IMR-90 (cell line): Measurements from ENCODE around the gene ARNT2. TPM values are rescaled to one million over a fixed set of nuclear protein-coding genes. Genes with fewer than 3 reads are reported as not detected.

ENCODE experiments used
- ATAC-seq: fragments of 200-7000 bp; cut with Tn5 transposase; 2 replicates; pipeline ENCODE4 v1.9.1; 2020; ENCODE audit warnings: low read depth, mild to moderate bottlenecking, moderate library complexity
- BruUV-seq: library from RNA; stranded (reverse); fragments of 400-500 nt; replicated peaks from 2 replicates; lab custom pipeline; 2021; lab: Mats Ljungman, UMichigan
- CTCF ChIA-PET: fragments of 300-600 bp; formaldehyde crosslinking; extraction: SDS; loops from one replicate; lab custom pipeline; 2021; ENCODE audit warnings: antibody characterized with exemption; lab: Yijun Ruan, JAX
- POLR2A ChIA-PET: fragments of 300-600 bp; sonication (Branson Sonifier 250); formaldehyde crosslinking; loops from one replicate; lab custom pipeline; 2022; ENCODE audit warnings: antibody characterized with exemption; ENCODE audit not compliant: unreplicated experiment; lab: Charles Lee
- DNase-seq: peaks from one replicate; pipeline ENCODE4 v3.0.0; 2013
- H2AFZ ChIP-seq: replicated peaks from 2 replicates; pipeline ENCODE3; 2013; ENCODE audit warnings: low read length, mild to moderate bottlenecking; ENCODE audit not compliant: poor library complexity
- H2AK5ac ChIP-seq: 2 replicates; pipeline ENCODE4 v1.6.1; 2013; ENCODE audit warnings: low read depth, low read length, inconsistent platforms
- H2AK9ac ChIP-seq: replicated peaks from 2 replicates; pipeline ENCODE3; 2013; ENCODE audit warnings: mild to moderate bottlenecking, low read depth, low read length, moderate library complexity; ENCODE audit not compliant: poor library complexity
- H2BK120ac ChIP-seq: 2 replicates; pipeline ENCODE4 v1.6.1; 2013; ENCODE audit warnings: low read depth, low read length, inconsistent platforms
- H2BK15ac ChIP-seq: 3 replicates; pipeline ENCODE4 v1.6.1; 2013; ENCODE audit warnings: low read depth, low read length, inconsistent platforms
- H2BK20ac ChIP-seq: 2 replicates; pipeline ENCODE4 v1.6.1; 2013; ENCODE audit warnings: low read depth, mild to moderate bottlenecking, inconsistent platforms, low read length, moderate library complexity
- H2BK5ac ChIP-seq: 2 replicates; pipeline ENCODE4 v1.6.1; 2013; ENCODE audit warnings: mild to moderate bottlenecking, low read depth, low read length, inconsistent platforms; ENCODE audit not compliant: poor library complexity, severe bottlenecking
- H3K14ac ChIP-seq: replicated peaks from 2 replicates; pipeline ENCODE4 v1.6.1; 2013; ENCODE audit warnings: low read depth, low read length, inconsistent platforms
- H3K18ac ChIP-seq: 2 replicates; pipeline ENCODE4 v1.6.1; 2013; ENCODE audit warnings: low read depth, low read length, control low read depth
- H3K23ac ChIP-seq: 2 replicates; pipeline ENCODE4 v1.6.1; 2013; ENCODE audit warnings: low read depth, low read length, inconsistent platforms
- H3K27ac ChIP-seq: 2 replicates; pipeline ENCODE4 v1.5.1; 2013; ENCODE audit warnings: mild to moderate bottlenecking, control low read depth, low read length; ENCODE audit not compliant: insufficient read depth
- H3K27me3 ChIP-seq: 2 replicates; pipeline ENCODE4 v1.6.1; 2013; ENCODE audit warnings: low read length; ENCODE audit not compliant: control insufficient read depth, insufficient read depth
- H3K36me3 ChIP-seq: 2 replicates; pipeline ENCODE4 v1.6.1; 2013; ENCODE audit warnings: low read length, mixed read lengths; ENCODE audit not compliant: control insufficient read depth, insufficient read depth
- H3K4ac ChIP-seq: 2 replicates; pipeline ENCODE4 v1.6.1; 2013; ENCODE audit warnings: low read depth, low read length, inconsistent platforms
- H3K4me1 ChIP-seq: 2 replicates; pipeline ENCODE4 v1.6.1; 2013; ENCODE audit warnings: low read length, mixed read lengths; ENCODE audit not compliant: control insufficient read depth, insufficient read depth
- H3K4me2 ChIP-seq: 2 replicates; pipeline ENCODE4 v1.6.1; 2013; ENCODE audit warnings: low read depth, mild to moderate bottlenecking, control low read depth, low read length, moderate library complexity
- H3K4me3 ChIP-seq: 2 replicates; pipeline ENCODE4 v1.5.1; 2013; ENCODE audit warnings: low read depth, mild to moderate bottlenecking, control low read depth, low read length, moderate library complexity; ENCODE audit not compliant: insufficient read depth
- H3K56ac ChIP-seq: 2 replicates; pipeline ENCODE4 v1.6.1; 2013; ENCODE audit warnings: low read length, inconsistent platforms; ENCODE audit not compliant: insufficient read depth; ENCODE audit errors: extremely low read depth
- H3K79me1 ChIP-seq, 2 experiments: 2 replicates each; pipeline ENCODE4 v1.6.1; 2013; ENCODE audit warnings: low read length in 2 of 2, inconsistent platforms in 1 of 2, low read depth in 1 of 2
- H3K9ac ChIP-seq: 2 replicates; pipeline ENCODE4 v1.6.1; 2013; ENCODE audit warnings: low read depth, low read length, control low read depth
- H3K9me1 ChIP-seq: 2 replicates; pipeline ENCODE4 v1.6.1; 2013; ENCODE audit warnings: low read length, inconsistent platforms; ENCODE audit not compliant: insufficient read depth
- H3K9me3 ChIP-seq: 2 replicates; pipeline ENCODE4 v1.6.1; 2013; ENCODE audit warnings: low read length; ENCODE audit not compliant: control insufficient read depth, insufficient read depth
- H4K20me1 ChIP-seq: 2 replicates; pipeline ENCODE4 v1.6.1; 2013; ENCODE audit warnings: low read length, inconsistent platforms; ENCODE audit not compliant: insufficient read depth
- H4K5ac ChIP-seq: 2 replicates; pipeline ENCODE4 v1.6.1; 2013; ENCODE audit warnings: mild to moderate bottlenecking, low read depth, low read length, control low read depth
- H4K8ac ChIP-seq, 2 experiments: 2 replicates each; pipeline ENCODE4 v1.6.1; 2013; ENCODE audit warnings: low read depth in 2 of 2, low read length in 2 of 2, control low read depth in 1 of 2, inconsistent platforms in 1 of 2
- H4K91ac ChIP-seq: 2 replicates; pipeline ENCODE4 v1.6.1; 2013; ENCODE audit warnings: low read depth, low read length, inconsistent platforms; ENCODE audit not compliant: insufficient read depth
- RFX5 ChIP-seq: IDR thresholded peaks from 2 replicates; pipeline ENCODE4 v1.8.0; 2012; ENCODE audit warnings: low read depth, mild to moderate bottlenecking, low read length, moderate library complexity
- WGBS, 2 experiments: methylation state at CpG; one replicate each; pipeline versions ENCODE4 v1.1.5 to v1.1.7; 2013; ENCODE audit warnings: missing lambda C conversion rate in 2 of 2; ENCODE audit not compliant: insufficient read length in 1 of 2; ENCODE audit errors: extremely low coverage in 2 of 2; 5-methylcytosine and 5-hydroxymethylcytosine counted together
- dilution Hi-C: fragments of 300-500 bp; cut with HindIII; formaldehyde crosslinking; loops from one replicate; pipeline ENCODE4 v1.14.3; 2018; ENCODE audit warnings: low sequenced_read_pairs; ENCODE audit not compliant: unreplicated experiment
- in situ Hi-C: fragments of 300-500 bp; cut with MboI; formaldehyde crosslinking; loops from 3 replicates; pipeline ENCODE4 v1.14.3; 2019; ENCODE audit warnings: low sequenced_read_pairs, inconsistent platforms, mixed read lengths
- intact Hi-C: fragments of 100-400 bp; cut with micrococcal nuclease; formaldehyde crosslinking; loops from 2 replicates; pipeline ENCODE4 v1.10.0; 2022
- polyA plus RNA-seq, 3 experiments: library from polyadenylated mRNA; depleted of rRNA; stranded (reverse); fragments of >200 nt; gene quantifications; 2 replicates each; pipeline ENCODE4 v1.2.3, GENCODE V29; 2012; ENCODE audit warnings: low replicate concordance in 1 of 3
- total RNA-seq: library from RNA; depleted of rRNA; stranded (reverse); fragments of >200 nt; gene quantifications from 2 replicates; pipeline ENCODE4 v1.2.3, GENCODE V29; 2012

ARNT2 gene
- total and polyA plus RNA-seq, 2 of the 4 experiments (the other 2 are of a cell fraction), result 18.2 to 19.0 TPM

DNA sequence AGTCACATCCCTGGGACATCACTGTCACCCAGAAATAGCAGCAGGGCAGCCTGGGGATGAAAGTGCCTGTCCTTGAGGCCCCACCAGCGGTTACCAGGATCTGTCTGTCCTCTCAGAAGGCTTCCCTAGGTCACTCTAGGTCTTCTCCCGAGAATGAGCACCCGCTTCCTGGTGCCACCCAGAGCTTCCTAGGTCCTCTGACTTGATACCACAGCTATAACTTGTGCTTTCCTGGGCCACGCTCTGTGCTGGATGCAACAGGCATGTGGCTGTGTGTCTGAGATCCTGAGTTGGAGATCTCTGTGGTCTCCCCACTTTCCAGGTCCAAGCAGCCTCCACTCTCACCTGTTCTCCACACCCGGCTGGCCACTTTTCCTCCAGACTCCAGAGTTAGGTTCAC, 25.8 kb downstream of the ARNT2 start:
- H3K4me1 ChIP-seq, result peaks cover 4% of the 10 kb centered on the region
- H4K5ac ChIP-seq, result no peak overlapping the region
- no peak for DNase-seq
- WGBS, 2 experiments, result 77% methylated on average over 2 of the region's 5 CpGs; no CpG with 5 or more reads in 1 of the 2 experiments
- no peak overlapping the region for H3K27ac ChIP-seq
- H4K20me1 ChIP-seq, result no peaks in the 10 kb centered on the region
- ATAC-seq, result no peak
- no peaks in the 10 kb centered on the region for H3K27me3 ChIP-seq
- intact Hi-C loops (no loop called here), dilution Hi-C loops (no loop called here), in situ Hi-C loops (no loop called here)
- H2AK5ac ChIP-seq, result no peak overlapping the region
- H3K4me3 ChIP-seq, result no peak overlapping the region
- H3K36me3 ChIP-seq, result no peaks in the 10 kb centered on the region
- H3K9me3 ChIP-seq, result no peaks in the 10 kb centered on the region
- no peak overlapping the region for H3K56ac ChIP-seq
- no peak overlapping the region for H3K9ac ChIP-seq
- H4K91ac ChIP-seq, result no peak overlapping the region
- no peak overlapping the region for H2BK15ac ChIP-seq
- no peak overlapping the region for H2BK120ac ChIP-seq
- H3K23ac ChIP-seq, result no peak overlapping the region
- no peaks in the 10 kb centered on the region; the same call in 1 of the 2 replicates for H3K9me1 ChIP-seq
- ChIA-PET CTCF (no interaction called here), POLR2A (no interaction called here)
- H2AFZ ChIP-seq, result no peak overlapping the region
- no TSS peak for BruUV-seq
- no peak overlapping the region for H3K4ac ChIP-seq
- H2AK9ac ChIP-seq, result no peak overlapping the region
- no peak overlapping the region for H3K4me2 ChIP-seq
- H2BK5ac ChIP-seq, result no peak overlapping the region
- H3K14ac ChIP-seq, result no peak overlapping the region
- no peak overlapping the region for H4K8ac ChIP-seq
- peaks cover 10 to 43% of the 10 kb centered on the region in 2 experiments; a peak in 2 of 4 replicates for H3K79me1 ChIP-seq
- no peak overlapping the region for H3K18ac ChIP-seq
- no peak overlapping the region for H2BK20ac ChIP-seq
- TF ChIP-seq RFX5, result no peak
